Thymus (tissue), 11 donors: ENCODE results near the gene SHC4. TPM values are rescaled to one million over a fixed set of nuclear protein-coding genes. Genes with fewer than 3 reads are reported as not detected.

Experiments used
- DNase-seq, 9 donors: peaks; one replicate each; pipeline ENCODE4 v3.0.0-alpha.2; 2013; ENCODE audit warnings: low spot score in 9 of 9, low read depth in 6 of 9, missing footprints in 1 of 9
- H3K27ac ChIP-seq, 2 donors: one replicate each; pipeline ENCODE4 v1.5.1; 2013; ENCODE audit warnings: control low read depth in 1 of 2, low read depth in 1 of 2, low read length in 1 of 2, mild to moderate bottlenecking in 1 of 2, moderate library complexity in 1 of 2
- H3K27me3 ChIP-seq, 2 donors: one replicate each; pipeline ENCODE4 v1.5.1; 2013; ENCODE audit warnings: low read length in 1 of 2; ENCODE audit not compliant: control insufficient read depth in 2 of 2, insufficient read depth in 1 of 2
- H3K36me3 ChIP-seq, 2 donors: one replicate each; pipeline ENCODE4 v1.5.1; 2013; ENCODE audit warnings: low read length in 1 of 2, mild to moderate bottlenecking in 1 of 2, moderate library complexity in 1 of 2; ENCODE audit not compliant: control insufficient read depth in 2 of 2, insufficient read depth in 2 of 2
- H3K4me1 ChIP-seq, 2 donors: one replicate each; pipeline ENCODE4 v1.5.1; 2013; ENCODE audit warnings: low read length in 2 of 2; ENCODE audit not compliant: control insufficient read depth in 2 of 2, insufficient read depth in 2 of 2
- H3K4me3 ChIP-seq, 2 donors: one replicate each; pipeline ENCODE4 v1.5.1; 2013; ENCODE audit warnings: low read length in 2 of 2, control low read depth in 1 of 2, mild to moderate bottlenecking in 1 of 2
- H3K9me3 ChIP-seq, 2 donors: one replicate each; pipeline ENCODE4 v1.5.1; 2013; ENCODE audit warnings: low read length in 1 of 2, mild to moderate bottlenecking in 1 of 2; ENCODE audit not compliant: control insufficient read depth in 2 of 2, insufficient read depth in 1 of 2
- WGBS: extraction: QIAGEN DNeasy Blood & Tissue Kit; methylation state at CpG from one replicate; pipeline ENCODE4 v1.1.7; 2013; 5-methylcytosine and 5-hydroxymethylcytosine counted together
- polyA plus RNA-seq: library from polyadenylated mRNA; stranded (reverse); fragments of 200-250 nt; gene quantifications from one replicate; pipeline ENCODE4 v1.2.3, GENCODE V29; 2013
- total RNA-seq: library from RNA; stranded (reverse); fragments of 120-200 nt; gene quantifications from one replicate; pipeline ENCODE4 v1.2.4, GENCODE V29; 2013
- donor health status: healthy.

SHC4 gene
- total and polyA plus RNA-seq, 2 donors: 0.64 to 0.94 TPM

DNA sequence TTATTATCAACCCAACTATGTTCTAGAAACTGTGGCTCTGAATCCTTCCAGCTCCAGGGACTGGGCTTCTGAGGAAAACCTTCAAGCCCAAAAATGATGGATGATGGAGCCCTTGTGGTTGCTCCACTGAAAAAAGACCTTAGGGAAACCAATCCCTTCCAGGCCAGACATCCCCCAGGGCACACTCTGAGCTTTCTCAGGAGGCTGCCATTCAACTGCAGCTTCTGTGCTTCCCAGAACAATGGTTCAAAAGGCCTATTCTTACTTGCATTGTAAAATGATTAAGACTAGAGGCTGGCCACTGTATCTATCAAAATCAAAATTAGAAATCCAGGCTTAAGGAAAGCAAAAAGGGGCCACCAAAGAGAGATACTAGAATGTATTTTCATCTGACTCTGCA is 58.5 kb downstream of the SHC4 start:
- H3K9me3 ChIP-seq: no peaks in the 10 kb centered on the region
- H3K27ac ChIP-seq: no peak overlapping the region
- H3K4me1 ChIP-seq: no peaks in the 10 kb centered on the region
- H3K4me3 ChIP-seq: no peak overlapping the region
- H3K27me3 ChIP-seq: no peaks in the 10 kb centered on the region
- no peak for DNase-seq
- H3K36me3 ChIP-seq: no peaks in the 10 kb centered on the region

DNA sequence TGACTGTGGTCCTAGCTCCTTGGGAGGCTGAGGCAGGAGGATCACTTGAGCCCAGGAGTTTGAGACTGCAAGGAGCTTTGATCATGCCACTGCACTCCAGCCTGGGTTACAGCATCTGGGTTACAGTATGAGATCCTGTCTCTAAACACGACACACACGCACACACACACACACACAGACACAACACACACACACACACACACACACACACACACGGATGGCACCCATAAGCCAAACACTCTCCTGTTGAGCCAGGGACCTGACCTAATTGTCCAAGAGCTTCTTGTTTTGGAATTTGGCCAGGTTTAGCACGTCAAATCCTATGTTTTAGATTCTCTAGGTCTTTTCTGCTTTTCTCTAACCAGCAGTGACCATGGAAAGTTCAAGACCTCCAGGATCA is 59.0 kb downstream of the SHC4 start:
- Histone ChIP-seq H3K36me3 (no peaks in the 10 kb centered on the region), H3K4me1 (no peaks in the 10 kb centered on the region), H3K9me3 (no peaks in the 10 kb centered on the region), H3K27me3 (no peaks in the 10 kb centered on the region), H3K27ac (no peak overlapping the region), H3K4me3 (no peak overlapping the region)
- WGBS: 94% methylated on average over 4 of the region's 4 CpGs
- DNase-seq: no peak

DNA sequence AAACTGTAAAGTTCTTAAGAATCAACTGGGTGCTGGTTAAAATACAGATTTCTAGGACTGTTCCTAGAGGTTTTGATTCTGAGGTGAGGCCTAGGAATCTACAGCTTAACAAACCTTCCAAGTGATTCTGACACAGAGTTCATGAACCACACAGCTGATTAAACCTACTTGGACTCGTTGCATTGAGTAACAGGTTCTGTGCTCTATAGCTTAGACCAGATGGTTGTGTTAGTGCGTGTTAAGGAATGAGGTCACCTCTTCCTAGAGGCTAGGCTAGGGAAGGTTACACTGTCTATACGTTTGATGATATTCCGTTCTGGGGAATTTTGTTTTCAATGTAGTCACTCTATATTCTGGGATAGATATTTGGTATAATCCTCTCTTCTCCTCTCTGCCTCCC is 63.9 kb downstream of the SHC4 start:
- no peak for DNase-seq
- WGBS: 98% methylated on average over 4 of the region's 4 CpGs

DNA sequence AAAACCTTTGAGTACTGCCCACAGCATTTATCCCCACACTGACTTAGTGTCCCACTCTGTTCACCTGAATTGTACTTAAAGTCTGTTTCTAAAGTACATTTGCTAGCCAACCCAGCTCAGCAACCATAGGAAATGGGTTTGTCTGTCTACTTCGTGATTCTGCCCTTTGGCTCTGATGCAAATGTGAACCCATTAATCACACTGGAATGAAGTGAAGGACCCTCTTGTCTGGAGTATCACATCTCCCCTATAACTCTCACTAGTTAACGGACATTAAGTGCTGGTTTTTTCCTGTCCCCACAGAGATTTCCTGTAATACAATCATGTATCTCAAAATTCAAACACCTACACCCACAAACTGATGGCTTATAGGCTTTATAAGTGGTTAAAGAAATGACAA is 65.3 kb downstream of the SHC4 start:
- no peak overlapping the region for H3K4me3 ChIP-seq
- no peaks in the 10 kb centered on the region for H3K27me3 ChIP-seq
- WGBS: 68% methylated on average over 2 of the region's 2 CpGs
- no peaks in the 10 kb centered on the region for H3K9me3 ChIP-seq
- no peaks in the 10 kb centered on the region for H3K36me3 ChIP-seq
- H3K4me1 ChIP-seq: no peaks in the 10 kb centered on the region
- no peak for DNase-seq
- no peak overlapping the region for H3K27ac ChIP-seq

More for the DNA sequence above, 63.9 kb downstream of the SHC4 start:
- H3K36me3 ChIP-seq: no peaks in the 10 kb centered on the region
- no peaks in the 10 kb centered on the region for H3K27me3 ChIP-seq
- H3K27ac ChIP-seq: no peak overlapping the region
- no peaks in the 10 kb centered on the region for H3K4me1 ChIP-seq
- no peaks in the 10 kb centered on the region for H3K9me3 ChIP-seq
- no peak overlapping the region for H3K4me3 ChIP-seq

DNA sequence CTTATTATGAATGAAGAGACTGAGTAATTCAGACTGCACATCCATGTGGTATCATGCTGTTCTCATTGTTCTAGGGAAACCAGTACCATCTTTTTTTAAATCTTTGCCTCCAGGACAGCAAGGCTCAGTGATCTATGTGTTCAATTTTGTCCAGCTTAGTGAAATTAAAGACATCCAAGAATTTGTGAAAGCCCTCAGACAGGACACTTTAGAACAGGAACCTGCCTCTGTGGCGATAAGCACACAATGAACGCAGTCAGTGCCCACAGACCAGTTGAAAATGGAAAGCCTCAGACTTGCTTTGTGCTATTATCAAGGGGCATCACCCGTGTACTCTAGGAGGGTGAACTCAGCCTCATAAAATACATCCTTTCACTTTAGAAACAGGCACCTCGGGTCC is 65.7 kb downstream of the SHC4 start:
- Histone ChIP-seq H3K4me1 (no peaks in the 10 kb centered on the region), H3K27ac (no peak overlapping the region), H3K27me3 (no peaks in the 10 kb centered on the region), H3K9me3 (no peaks in the 10 kb centered on the region), H3K4me3 (no peak overlapping the region), H3K36me3 (no peaks in the 10 kb centered on the region)
- WGBS: 29% methylated on average over 4 of the region's 4 CpGs
- no peak for DNase-seq

DNA sequence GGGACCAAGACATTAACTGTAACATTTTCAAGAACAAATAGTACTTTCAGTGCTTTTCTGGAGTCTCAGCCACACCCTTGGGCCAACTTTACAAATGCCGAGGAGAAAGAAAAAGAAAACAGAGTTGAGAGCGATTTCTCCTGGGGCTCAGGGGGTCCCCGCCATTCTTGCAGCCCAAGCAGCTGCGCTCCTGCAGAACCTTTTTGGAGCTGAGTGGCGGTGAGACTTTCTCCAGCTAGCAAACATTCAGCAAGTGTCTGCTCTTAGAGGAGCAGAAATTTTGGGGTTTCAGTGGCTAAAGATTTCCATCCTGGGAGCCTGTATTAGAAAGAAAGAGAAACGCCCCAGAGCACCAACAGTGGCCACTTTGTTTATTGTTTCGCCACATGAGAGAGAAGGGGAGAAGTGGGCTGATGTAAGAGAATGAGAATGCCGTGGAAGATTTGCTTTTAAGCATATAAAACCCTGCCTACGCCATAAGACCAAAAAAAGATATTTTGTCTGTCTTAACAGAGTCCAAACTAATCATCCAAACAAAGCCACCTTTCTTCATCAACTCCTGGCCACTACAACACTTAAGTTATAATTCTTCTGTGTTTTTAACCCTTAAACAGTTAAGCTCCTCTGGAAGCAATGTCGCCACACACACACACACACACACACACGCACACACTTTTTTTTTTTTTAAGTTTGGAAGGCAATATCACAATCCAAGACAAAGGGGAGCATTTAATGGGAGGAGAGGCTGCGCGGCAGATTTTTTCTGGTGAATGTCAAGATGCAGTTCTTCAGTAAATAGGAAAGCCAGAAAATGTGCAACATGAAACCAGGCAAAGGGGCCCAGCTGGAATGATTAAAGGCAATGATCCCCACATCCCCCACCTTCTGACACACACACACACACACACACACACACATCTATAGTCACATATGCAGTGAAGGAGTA is 66.6 kb downstream of the SHC4 start:
- Histone ChIP-seq H3K36me3 (no peaks in the 10 kb centered on the region), H3K27me3 (no peaks in the 10 kb centered on the region), H3K27ac (no peak overlapping the region), H3K4me1 (no peaks in the 10 kb centered on the region), H3K4me3 (no peak overlapping the region), H3K9me3 (no peaks in the 10 kb centered on the region)
- no peak for DNase-seq
- WGBS: 89% methylated on average over 13 of the region's 13 CpGs

DNA sequence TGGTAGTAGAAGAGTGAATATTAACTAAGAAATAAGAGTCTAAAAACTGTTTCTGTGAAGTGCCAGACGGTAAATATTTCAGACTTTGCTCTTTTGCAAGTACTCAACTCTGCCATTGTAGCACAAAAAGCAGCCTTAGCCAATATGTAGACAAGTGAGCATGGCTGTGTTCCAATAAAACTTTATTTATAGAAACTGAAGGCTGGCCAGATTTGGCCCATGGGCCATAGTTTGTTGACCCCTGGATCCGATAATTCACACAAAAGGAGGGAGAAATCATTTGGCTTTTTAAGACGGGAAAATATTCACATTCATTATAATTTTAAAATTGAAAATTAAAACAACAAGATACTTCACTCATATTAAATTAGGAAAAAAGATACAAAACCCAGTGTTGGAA is 70.4 kb downstream of the SHC4 start:
- Histone ChIP-seq H3K36me3 (no peaks in the 10 kb centered on the region), H3K4me1 (no peaks in the 10 kb centered on the region), H3K9me3 (no peaks in the 10 kb centered on the region), H3K4me3 (no peak overlapping the region), H3K27ac (no peak overlapping the region), H3K27me3 (no peaks in the 10 kb centered on the region)
- DNase-seq: no peak
- 96% methylated on average over 3 of the region's 3 CpGs for WGBS

DNA sequence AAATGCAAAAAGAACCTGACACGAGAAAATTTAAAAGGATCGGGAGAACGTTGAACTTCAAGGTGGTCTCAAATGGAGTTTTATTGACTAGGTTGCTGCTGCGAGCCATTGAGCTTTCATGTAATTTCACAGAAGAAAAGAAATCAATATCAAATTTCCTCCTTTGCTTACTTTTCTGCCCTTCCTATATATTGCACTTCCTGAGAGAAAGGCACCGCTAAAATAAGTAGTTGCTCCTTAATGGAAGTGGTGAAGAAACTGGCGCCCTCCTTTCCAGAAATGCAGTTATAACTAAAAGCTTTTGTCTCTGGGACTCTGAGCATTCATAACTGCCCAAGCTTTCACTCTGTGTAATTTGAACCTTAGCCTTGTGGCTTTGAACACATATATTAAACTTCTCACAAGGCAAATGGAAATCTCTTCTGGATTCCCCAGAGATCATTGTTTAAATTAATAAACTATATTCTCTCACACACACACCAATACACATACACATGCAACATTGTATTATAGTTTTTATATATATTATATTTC is 72.4 kb downstream of the SHC4 start:
- DNase-seq: no peak
- H3K36me3 ChIP-seq: no peaks in the 10 kb centered on the region
- H3K4me1 ChIP-seq: no peaks in the 10 kb centered on the region
- H3K27ac ChIP-seq: no peak overlapping the region
- WGBS: 86% methylated on average over 6 of the region's 6 CpGs
- no peak overlapping the region for H3K4me3 ChIP-seq
- H3K9me3 ChIP-seq: no peaks in the 10 kb centered on the region
- H3K27me3 ChIP-seq: no peaks in the 10 kb centered on the region

DNA sequence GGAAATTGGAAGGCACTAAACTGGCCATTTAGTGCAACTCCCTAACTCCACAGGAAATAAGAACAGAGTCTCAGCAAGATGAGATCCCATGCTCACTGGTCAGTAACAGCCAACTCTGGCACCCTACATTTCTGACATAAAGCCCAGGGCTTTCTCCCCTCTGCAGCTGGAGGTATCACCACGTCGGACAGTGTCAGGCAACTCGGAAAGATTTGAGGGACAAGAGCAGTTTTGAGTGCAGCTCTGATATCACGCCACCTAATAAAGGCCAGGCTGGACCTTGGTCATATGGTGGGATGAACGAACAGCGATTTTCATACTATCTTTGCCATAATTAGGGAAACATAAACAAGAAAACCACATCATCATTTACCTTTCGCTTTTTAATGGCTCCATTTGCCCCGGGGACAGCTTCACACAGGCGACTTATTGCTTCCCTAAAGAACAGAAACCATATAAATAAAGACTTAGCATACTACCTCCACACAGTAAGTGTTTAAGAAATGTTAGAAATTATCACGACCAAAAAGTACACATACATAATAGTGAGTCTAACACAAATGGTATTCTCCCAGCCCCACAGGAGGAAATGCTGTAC is 73.2 kb downstream of the SHC4 start:
- Histone ChIP-seq H3K27me3 (no peaks in the 10 kb centered on the region), H3K36me3 (no peaks in the 10 kb centered on the region), H3K4me3 (no peak overlapping the region), H3K4me1 (no peaks in the 10 kb centered on the region), H3K9me3 (no peaks in the 10 kb centered on the region), H3K27ac (no peak overlapping the region)
- 90% methylated on average over 10 of the region's 10 CpGs for WGBS
- DNase-seq: no peak
